HL-60/S4 (cell line): ENCODE measurements around the gene KRT2.

Source experiments
- in situ Hi-C: fragments of 300-500 bp; cut with MboI; formaldehyde crosslinking; loops from 2 replicates; pipeline ENCODE4 v1.14.3; 2022; ENCODE audit warnings: low sequenced_read_pairs

Gene KRT2

DNA sequence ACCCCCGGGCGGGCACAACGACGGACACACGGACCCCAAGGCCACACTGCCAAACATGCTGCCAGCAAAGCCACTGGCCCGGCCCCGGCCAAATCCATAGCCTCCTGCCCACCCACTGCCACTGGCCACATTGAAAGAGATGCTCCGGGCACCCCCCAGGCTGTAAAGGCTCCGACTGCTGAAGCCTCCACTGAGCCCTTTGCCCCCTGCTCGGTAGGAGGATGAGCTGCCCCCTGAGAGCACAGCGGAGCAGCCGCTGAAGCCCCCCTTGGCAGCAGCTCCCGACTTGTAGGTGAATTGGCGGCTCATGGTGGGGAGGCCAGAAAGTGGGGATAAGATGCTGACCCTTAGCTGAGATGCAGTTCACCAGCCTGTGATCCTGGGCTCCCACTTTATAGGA lies 33.8 kb downstream of the KRT2 start, which contains the start of gene KRT73:
TSS of gene KRT73 (minus strand) at position 344 of the 400 bp plus-strand sequence. CDS start at position 309, 35 bp downstream.
- in situ Hi-C loops, result no loop called here

DNA sequence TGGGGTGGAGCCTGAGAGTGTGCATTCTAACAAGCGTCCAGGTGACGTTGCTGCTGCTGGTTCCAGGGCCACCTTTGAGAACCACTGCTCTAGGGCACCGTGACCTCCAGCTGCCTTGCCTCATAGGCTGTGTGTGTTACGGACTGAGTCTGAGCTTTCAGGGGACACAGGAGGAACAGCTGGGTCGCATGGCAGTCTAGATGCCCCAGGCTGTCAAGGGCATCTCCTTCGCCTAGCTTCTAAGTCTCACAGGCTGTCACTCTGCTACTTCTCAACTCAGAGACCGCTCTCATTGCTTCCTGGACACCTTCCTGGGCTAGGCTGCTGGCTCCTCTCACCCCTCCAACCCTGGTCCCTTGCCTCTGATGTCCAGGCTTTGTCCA lies 34.6 kb downstream of the KRT2 start:
- in situ Hi-C loops, result no loop called here

DNA sequence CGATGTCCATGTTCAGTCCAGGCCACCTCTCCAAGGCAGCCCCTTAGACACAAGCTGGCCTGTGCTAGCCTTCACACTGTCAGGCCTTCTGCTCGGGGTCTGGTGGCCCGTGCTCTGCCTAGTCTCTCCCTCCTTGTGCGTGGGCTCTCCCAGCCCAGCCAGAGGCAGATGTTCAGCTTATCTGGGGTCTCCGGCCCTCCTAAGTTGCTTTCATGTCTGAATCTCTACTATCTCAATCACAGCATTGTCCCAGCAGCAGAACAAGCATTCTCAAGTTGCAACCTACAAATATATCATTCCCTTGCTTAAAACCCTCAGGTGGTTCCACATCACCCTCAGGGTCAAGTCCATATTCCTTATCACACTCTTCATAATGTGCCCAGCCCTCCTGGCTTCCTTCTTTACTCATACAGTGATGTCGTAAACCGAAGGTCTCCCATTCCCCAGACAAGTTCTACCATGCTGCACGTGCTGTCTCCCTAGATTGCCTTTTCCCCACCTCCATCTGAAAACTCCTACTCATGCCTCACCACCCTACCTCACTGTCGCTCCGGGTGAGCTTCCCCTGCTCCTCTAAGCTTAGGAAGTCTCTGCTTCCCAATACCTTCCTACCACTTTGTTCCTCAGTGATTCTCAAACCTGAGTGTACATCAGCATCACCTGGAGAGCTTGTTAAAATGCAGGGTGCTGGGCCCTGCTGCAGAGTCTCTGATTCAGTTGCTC lies 35.2 kb downstream of the KRT2 start:
- in situ Hi-C loops, result no loop called here

DNA sequence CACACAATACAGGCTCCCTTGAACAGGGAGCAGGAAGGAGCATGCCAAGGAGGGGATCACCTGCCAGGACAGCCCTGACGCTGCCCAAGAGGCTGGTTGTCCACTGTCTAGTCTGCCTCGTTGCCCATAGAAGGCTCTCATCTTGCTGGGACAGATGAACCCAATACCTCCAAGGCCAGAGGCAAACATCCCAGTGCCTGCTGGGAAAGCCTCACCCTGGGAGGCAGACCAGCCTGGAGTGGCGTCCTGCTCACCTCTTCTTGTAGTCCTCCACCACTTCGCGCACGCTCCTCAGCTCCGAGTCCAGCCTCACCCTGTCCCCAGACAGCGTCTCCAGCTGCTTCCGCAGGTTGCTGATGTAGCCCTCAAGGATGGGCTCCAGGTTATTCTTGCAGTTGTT lies 36.1 kb downstream of the KRT2 start:
- in situ Hi-C loops, result no loop called here

DNA sequence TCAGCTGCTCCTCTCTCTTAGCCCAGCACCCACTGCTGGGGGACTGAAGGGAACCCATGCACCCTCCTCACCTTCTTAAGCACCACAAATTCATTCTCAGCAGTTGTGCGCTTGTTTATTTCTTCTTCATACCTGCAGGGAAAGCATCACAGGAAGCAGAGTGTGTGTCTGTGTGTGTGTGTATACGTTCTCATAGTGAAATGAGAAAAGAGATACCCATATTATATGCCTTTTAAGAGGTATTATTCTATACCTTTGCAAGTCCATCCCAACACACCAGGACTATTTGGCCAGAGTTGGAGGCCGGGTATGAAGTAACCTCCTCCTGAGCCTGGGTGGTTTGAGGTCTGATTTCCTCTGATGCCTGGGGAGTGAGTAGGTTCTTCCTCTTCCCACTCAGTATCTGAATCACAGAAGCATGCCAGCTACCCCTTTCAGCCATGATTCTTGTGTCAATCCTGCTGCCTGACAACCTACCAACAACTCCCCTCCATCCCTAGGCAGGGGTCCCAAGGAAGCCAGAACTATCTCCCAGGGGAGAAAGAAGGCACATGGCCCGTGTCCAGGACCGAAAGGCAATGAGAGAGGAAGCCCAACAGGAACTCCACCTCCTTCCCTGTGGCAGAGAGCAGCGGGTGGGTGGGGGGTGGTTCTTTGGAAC lies 36.7 kb downstream of the KRT2 start:
- in situ Hi-C loops, result no loop called here

DNA sequence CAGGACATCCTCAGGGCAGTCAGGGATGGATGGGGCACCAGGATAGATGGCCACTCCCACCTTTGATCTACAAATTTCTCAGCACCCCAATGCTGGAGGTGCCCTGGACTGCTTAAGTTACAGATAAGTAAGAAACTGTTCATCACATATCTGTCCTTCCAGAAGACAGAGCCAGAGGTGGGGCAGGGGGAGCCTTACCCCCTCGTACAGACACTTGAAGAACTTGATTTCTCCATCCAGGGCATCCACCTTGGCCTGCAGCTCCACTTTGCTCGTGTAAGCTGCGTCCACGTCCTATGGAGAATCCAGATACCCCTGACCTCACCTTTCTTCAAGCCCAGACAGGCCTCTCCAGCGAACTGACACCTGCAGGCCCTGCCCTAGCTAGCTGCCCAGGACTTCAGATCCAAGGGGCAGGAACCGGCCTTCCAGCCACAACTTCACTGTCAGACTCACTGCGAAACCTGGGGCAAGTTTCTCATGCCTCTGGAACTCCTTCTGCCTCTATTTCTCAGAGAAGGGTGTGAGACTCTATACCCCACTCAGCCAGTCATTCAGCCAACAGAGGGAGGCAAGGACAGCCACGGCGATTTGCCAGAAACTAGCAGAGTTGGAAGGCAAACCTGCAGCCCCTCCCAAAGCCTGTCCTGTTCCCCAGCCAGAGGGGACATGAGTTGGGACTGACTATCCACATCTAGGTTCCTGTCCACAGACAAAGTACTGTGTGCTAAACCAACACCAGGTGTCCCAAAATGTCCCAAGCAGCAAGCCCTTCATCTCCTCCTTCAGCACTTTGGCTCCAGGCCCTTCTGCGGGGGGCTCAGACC lies 37.4 kb downstream of the KRT2 start:
- in situ Hi-C loops, result no loop called here

DNA sequence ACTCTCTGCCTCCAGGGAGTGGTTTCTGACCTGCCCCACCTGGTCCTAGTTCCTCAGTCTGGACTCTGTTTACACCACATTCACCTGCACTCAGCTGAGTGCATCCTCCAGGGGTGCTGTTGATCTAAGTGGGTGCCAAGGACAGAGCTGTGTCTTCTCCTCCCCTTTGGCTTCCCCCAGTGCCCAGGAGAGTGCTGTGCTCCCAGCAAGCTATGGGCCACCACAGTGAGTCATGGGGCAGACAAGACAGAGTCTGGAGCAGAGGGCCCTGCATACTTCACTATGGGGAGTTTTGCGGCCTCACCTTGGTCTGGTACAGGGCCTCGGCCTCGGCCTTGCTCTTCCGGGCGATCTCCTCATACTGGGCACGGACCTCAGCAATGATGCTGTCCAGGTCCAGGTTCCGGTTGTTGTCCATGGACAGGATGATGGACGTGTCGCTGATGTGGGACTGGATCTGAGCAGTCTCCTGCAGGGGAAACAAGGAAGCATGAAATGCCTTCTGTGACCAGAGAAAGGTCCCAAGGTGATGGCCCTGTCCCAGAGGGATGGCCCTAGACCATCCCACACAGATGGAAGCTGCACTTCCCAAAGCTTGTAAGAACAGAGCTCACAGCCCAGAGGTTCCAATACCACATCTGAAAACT lies 38.5 kb downstream of the KRT2 start:
- in situ Hi-C loops, result no loop called here

DNA sequence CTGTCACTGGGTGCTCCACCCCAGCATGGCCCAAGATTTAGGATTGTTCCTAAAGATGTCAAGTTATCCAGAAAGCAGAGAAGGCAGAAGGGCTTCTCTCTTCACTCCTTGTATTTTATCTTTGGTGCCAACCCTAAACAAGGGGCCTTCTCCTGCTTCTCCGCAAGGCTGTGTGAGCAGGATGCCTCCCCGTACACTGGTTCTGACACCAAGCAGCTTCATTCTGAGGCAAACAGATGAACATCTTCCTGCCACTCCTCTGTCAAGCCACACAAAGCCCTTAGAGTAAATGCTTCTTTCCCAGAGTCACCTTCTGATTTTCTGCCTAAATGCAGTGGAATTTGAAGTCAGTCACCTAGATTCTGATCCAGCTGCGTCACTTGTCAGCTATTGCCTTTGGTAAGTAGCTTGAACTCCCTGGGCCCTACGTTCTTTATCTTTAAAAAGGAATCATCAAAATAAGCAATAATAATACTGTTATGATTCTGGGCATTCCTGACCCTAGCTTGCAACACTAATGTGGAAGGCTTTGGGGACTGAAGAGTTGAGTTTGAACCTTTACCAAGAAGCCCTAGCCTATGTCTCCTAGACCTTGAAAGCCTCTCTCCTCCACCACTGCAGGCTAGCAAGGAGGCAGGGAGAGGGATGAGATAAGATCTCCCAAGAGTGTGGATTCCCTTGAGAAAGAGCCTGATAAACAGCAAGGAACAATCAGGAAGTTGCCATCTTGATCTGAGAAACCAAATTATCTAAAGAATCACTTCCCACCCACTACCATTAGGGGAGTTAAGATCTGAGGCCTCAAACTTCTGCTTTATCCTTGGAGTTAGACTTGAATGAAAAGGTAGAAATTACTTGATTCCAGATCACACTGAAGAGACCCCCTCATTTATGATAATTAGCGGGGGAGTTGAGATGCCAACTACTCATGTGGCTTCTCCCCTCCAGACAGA lies 39.3 kb downstream of the KRT2 start:
- in situ Hi-C loops, result no loop called here

DNA sequence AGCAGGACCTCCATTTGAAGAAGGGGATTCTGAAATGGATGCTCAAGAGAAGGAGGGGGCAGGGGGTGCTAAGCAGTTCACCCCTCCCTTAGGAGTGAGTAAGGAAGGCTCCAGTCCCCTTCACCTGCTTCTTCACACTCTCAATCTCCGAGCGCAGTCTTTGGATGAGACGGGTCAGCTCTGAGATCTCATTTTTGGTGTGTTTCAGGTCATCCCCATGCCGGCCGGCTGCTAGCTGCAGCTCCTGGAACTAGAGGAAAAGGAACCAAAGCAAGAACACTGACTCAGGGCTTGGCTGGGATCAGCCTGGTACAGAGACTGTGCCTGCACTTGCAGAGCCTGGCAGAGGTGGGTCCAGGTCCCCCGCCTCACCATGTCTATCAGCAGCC lies 40.9 kb downstream of the KRT2 start:
- in situ Hi-C loops, result no loop called here

DNA sequence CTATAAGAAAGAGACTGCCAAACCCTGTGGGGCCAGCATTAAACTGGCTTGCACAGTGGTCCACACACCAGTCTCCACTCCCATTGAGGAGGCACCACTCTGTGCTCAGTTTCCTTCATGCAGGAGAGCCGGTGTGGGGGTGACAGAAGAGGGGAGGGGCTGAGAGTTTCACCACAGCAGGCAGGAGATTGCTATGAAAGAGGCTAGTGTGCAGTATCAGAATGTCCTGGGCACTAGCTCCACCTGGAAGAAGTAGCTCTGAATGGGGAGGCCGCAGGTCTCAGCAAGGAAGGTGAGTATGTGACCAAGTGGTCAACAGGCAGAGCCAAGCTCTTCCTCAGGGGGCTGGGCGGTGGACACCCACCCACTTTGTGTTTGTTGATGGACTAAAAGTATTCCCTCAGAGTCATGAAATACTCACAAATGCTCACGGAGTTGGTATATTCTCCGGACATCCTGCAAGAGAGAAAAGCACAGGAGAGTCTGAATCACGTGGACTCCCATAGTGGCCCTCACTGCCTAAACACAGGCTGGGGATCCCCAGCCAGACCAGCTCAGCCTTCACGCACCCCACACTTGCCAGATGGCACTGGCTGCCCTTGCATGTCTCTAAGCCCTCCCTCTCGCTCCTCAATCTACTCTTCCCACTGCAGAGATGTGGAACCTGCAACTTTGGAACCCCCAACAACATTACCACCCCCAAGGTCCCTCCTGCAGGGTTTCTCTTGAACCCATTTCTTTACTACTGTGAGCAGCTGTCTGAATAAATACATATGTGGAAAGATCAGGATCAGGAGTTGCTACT lies 43.0 kb downstream of the KRT2 start:
- in situ Hi-C loops, result no loop called here

DNA sequence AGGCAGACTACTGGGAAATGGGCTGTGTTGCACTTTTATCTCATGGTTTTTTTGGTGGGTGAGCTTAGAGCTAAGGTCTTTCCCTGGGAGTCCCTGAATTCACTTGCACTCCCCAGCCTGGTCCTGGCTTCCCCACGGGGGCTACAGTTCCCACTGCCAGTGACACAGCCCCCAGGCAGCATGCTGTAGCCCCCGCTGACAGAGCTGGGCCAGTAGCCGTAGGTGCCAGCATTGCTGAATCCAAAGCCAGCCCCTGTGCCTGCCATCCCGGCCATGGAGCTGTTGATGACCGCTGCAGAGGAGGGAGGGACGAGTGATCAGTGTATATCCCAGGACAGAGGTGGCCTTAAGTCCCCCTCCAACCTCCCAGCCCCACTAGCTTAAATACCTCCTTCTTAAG lies 43.9 kb downstream of the KRT2 start:
- in situ Hi-C loops, result no loop called here

DNA sequence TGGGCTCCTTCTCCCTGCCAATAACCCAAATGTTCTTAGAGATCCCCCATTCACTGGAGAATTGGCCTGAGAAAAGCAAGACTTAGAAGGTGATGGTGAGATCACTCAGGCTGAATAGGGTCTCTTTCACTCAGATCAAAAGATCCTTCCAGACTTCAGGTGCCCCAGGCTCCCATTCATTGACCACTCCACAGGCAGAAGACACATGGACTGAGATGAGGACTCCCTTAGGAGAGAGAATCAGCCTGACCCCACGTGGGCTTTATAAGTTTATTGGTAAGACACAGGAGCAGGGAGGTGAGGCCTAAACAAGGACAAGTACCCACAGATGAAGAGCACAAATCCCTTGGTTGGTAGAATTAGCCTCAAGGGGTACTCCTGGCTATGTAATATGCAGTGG lies 44.7 kb downstream of the KRT2 start:
- in situ Hi-C loops, result no loop called here

DNA sequence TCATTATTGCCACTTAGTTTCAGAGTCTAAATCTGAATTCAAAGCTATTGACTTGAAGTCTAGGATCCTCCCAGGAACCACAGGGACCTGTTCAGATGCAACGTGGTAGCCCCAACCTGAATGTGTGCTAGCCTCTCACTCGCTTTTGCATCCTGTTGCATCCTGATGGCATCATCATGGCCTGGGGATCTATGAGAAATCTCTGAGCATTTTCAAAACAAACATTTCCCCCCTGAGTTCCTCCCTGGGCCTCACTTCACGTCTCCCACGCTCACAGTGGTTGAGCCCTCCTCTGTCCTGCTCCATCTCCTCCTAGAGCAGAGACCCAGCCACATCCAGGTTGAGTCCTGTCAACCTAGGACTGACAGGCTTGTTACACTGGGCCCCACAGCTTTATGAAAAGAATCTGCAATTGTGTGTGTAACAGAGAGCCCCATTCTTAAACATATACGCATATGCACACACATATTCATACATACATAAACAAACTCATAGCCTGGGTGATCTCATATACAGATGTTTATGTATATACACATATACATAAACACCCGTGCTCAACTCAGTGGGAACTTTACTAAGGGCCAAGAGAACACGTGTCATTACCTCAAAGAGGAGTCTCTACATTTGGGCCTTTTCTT lies 45.3 kb downstream of the KRT2 start:
- in situ Hi-C loops, result no loop called here

DNA sequence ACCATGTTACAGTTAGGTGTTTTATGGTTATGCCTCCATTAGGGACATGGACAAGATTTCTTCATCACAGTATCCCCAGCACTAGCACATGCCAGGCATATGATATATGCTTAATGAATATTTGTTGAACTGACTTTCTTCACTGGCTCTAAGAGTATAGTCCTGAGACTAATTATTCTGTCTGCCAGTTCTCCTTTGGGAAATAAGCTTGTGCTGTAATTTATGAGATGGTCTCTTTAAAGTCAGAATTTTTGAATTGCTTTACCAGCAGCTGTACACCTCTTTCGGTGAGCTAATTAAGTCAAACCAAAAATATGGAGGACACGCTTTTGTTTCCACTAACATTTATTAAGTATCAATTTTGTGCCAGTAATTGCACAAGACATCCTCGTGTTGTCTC lies 45.9 kb downstream of the KRT2 start:
- in situ Hi-C loops, result no loop called here

DNA sequence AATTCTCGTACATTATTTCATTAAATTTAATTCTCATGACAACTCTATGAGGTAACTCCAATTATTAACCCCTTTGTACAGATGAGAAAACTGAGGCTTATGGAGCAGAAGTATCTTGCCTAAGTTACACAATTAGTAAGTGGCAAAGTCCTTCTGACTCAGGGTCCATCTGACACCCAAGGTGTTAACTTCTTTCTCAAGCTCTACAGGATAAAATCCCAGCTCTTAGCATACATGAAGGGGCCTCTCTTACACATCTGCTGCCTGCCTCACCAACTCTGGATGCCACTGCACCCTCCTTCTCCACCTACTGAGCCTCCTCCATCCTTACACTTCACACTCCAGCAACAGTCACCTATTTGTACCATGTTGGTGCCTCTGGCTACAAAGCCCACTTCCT lies 46.5 kb downstream of the KRT2 start:
- in situ Hi-C loops, result no loop called here

DNA sequence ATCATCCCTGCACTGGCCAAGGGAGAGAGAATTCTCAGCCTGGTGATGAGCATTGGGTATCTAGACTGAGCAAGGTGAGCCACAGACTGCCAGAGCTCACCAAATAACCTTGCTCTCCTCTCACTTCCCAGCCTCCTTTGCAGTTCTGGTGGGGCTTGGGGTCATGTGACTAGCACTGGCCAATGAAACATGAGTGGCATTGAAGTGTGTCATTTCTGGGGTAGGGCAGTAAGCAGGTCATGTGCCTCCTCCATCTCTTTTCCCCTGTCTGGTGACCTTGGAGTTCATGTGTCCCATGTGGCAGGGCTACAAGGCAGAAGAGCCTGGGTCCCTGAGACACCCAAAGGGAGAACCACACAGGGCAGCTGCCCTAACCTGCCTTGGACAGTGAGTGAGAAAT lies 47.2 kb downstream of the KRT2 start:
- in situ Hi-C loops, result no loop called here

DNA sequence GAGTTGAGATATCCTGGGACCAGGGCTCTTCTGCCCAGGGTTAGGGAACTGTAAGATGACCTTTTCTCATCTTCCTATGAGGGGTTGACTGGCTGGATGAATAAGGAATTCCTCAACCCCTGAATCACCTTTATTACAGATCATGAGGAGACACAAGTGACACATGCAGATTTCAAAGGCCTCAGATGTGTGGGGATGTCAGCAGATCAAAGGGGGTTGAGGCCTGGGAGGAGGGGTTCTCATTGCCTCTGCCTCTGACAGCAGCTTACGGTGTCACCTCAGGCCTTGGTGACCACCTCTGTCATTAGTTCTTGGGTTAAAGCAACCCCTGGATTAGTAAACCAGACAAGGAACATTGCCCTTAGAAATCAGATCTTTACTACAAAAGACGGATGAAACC lies 48.7 kb downstream of the KRT2 start:
- in situ Hi-C loops, result no loop called here

DNA sequence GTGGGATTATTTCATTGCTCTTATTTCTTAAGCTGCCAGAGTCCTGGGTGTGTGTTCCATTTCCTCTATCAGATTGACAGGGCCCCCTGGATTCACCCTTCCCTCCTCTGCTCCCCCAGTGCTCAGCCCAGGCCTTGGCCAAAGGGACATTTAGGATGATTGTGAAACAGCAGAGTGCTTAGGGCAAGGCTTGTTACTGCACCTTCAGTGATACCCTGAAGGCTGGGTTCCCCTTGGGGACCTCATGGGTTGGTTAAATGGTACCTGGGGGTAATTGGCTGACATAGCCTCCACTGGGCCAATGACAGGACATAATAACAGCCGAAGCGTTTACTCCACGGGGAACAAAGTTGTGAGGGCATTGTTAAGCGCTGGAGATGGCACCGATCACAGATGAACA lies 49.5 kb downstream of the KRT2 start:
- in situ Hi-C loops, result no loop called here

DNA sequence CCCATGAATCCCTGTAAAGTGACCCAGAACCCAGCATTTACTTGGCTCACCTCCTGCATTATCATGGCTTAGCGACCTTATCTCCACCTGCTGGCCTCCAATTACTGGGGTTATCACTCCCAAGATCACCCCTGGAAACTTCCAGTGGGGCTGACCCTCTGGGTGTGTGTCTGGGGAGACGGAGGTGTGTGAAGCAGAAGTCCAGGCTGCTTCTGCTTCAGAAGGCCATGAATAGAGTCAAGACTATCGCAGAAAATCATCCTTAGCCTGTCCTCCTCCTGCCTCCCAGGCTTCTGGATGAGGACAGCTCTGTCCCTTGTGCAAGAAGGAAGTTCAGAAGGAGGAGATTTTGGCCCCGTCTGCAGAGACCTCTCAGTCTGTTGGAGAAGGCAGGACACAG lies 50.3 kb downstream of the KRT2 start:
- in situ Hi-C loops, result no loop called here
